GM21381 (cell line): ENCODE results near the gene PCDH9.

Experiments used
- ATAC-seq: cut with Tn5 transposase; IDR thresholded peaks from one replicate; pipeline ENCODE4 v1.9.1; 2021; ENCODE audit warnings: mild to moderate bottlenecking, moderate library complexity; ENCODE audit not compliant: unreplicated experiment

The PCDH9 gene

GRCh38 chr13:66358564-66358963, 871.6 kb downstream of the PCDH9 start:
- no peak for ATAC-seq

DNA sequence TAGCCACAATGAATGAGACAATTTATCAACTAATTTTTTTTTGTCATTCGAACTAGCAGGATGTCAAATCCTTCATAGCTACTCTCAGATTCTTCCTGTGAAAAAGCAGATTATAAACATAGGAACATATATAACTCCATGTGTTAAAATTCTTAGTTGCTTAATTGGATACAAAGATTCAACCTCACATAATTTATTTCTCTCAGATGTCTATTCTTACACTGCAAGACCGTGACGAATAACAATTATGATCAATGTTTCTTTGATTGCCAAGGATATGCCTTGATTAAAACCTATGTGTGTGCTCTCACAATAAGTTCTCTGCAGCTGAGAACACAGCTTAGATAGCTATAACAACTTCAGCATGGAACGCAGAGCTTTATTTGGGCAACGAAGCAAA, 872.7 kb downstream of the PCDH9 start:
- ATAC-seq, result no peak

GRCh38 chr13:66354879-66355751, 875.0 kb downstream of the PCDH9 start:
- no peak for ATAC-seq

DNA sequence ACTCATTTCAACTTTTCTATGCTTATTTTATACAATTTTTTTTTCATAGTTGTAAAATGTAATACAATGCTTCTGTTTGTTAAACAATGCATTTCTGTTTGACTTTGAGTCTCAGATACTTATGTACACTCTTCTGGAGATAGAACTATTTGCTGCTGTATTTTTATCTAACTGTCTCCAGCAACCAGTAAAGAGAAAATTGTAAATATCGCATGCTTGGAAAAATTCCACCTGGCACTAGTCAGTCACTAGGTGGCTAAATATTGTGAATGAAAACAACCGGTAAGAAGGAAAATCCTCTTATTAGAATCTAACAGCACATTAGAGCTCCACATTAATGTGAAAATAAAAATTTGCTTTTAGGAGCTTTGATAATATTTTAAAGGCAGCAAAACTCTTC, 876.5 kb downstream of the PCDH9 start:
- ATAC-seq, result no peak

DNA sequence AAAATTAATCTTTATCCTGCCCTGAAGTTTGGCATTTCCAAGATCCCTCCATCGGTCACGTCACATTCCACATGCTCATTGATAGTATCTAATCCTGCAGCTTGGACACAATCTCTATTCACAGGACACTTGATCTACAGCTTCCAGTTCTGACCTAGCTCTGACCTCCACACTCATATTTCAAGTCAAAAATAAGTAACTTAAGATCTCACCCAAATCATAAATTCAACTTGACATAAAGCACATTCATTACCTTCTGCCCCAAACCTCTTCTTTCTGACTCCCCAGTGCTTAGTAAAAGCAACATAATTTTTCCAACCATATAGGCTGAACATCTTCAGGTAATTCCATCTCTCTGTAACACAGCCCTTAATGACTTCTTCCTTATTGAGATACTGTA, 880.2 kb downstream of the PCDH9 start:
- ATAC-seq, result no peak

DNA sequence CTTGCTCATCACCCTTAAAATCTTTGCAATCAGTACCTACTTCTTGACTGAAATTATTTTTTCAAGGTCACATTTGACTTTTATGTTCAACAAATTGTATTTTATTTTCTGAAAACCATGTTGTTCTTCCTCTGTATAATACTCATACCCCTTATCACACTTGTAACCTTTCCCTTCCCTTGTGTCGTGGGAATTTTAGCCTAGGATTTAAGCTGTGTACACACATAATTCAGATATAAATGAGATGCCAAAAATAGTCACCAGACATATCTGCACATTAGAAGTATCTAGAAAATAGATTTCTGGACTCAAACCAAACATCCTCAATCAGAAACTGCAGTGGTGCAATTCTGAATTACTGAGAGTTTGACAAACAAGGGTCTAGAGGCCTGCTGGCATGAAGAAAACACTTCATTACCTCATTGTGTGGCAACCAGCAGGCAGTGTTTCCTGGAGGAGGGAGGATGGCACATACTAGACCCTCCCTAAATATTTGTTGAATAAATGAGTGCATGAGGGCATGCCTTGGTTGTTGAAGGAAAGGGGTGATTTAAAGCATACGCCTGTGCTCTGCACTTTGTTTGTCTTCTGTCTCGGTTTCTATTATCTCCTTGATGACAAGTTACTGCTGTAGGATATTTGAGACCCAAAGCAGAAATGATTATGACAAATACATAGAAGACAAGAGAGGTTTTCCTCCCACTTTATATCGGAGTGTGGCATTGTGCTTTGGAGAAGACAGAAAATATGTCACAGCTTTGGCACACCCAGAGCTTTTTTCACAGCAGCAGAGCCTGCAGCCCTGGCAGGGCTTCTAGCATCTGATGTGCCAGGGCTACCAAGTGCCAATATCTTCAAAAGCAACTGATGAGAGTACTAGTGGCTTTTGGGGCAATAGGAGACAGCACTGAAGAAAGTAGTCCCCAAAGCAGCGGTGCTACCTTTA, 881.1 kb downstream of the PCDH9 start:
- ATAC-seq, result no peak

DNA sequence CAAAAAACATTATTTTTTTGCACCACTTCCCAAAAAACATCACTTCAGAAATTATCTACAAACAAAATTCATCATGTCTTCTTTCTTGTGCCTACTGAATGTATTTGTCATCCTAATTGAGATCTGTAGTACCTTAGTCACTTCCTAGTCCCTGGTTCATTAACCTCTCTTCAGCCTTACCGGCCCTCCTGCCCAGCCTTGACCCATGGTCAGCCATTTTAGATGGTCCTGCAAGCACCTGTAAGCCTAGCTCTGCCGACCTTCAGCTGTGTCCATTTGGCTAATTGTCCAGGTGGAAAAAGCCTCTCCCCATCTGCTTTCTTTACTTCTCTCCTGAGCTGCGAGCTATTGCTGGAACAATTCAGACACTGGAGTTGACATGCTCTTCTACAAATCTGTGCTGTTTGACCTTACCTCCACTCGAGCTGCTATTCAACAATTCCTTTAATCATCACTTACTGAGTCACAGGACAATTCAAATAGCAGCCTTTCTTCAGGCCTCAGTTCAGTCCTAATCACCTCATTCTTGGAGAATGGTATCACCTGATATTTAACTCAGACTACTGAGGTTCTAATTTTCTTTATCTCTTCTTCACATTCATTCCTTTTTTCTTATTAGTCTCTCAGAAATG, 882.5 kb downstream of the PCDH9 start:
- no peak for ATAC-seq

- ATAC-seq, result no peak
Measured at GRCh38 chr13:66345971-66346370, 884.2 kb downstream of the PCDH9 start.

DNA sequence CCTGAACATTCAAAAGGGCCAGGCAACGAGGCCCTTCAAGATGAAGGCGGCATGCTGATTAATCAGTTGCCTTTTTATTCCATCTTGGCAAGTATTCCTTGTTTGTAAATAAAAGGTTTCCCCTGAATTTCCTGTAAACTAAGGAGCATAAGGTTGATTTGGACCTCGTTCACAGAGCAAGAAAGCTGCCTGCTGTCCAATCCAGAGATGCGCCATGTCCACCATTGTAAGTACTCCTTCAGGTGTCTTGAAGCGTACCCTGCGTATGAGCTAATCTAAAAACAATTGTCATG, 884.7 kb downstream of the PCDH9 start:
- ATAC-seq, result no peak

GRCh38 chr13:66344805-66345517, 885.2 kb downstream of the PCDH9 start:
- ATAC-seq, result no peak

DNA sequence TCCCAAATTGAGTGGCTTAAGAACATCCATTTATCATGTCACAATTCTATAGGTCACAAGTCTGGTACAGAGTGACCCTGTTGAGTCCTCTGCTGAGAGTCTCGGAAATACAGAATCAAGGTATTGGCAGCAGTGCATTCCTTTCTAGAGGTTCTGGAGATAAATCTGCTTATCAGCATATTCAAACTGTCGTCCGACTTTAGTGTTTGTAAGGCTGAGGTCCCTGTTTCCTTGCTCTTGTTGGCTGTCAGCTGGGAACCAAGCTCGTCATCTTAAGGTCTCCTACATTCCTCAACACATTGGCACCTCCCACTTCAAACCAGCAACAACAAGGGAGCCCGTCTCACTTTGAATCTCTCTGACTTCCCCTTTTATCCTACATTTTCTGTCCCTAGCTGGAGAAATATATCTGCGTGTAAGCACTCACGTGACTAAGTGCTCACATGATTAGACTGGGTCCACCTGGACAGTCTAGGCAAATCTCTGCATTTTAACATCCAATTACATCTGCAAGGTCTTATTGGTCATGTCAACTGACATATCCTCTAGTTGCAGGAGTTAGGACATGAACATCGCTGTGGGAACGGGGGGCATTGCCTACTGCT, 886.8 kb downstream of the PCDH9 start:
- no peak for ATAC-seq

GRCh38 chr13:66341635-66342377, 888.3 kb downstream of the PCDH9 start:
- no peak for ATAC-seq

DNA sequence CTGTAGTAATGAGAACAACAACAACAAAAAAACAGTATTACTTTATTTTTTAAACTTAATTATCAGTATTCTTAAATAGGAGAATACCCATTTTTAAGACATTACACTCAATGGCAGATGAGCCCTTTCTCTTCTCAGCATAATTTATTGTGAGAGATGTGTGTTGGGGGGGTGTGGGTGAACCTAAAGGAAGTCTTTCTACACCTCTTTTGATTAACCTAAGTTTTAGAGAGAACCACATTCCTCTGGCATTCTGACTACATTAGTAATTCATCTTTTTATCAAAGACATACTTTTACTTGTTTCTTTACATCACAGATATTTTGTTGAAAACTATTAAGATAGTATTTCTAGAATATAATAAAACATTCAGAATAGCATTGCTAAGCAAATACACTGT, 890.9 kb downstream of the PCDH9 start:
- ATAC-seq, result no peak

DNA sequence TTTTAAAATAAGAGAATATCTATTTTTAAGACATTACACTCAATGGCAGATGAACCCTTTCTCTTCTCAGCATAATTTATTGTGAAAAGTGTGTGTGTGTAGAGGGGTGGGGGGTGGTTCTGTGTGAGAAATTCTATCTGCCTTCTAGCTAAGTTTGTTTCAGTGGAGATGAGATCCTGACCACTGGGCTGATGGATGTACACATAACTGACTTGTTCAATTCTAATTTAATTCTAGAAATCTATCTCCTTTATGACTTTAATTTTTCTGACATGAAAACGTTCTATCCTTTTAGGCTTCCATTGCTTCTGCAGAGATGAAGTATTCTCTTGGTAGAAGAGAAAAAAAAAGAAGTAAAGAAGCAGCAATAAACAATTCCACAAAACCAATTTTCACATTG, 891.6 kb downstream of the PCDH9 start:
- no peak for ATAC-seq

GRCh38 chr13:66335626-66336025, 894.5 kb downstream of the PCDH9 start:
- no peak for ATAC-seq

DNA sequence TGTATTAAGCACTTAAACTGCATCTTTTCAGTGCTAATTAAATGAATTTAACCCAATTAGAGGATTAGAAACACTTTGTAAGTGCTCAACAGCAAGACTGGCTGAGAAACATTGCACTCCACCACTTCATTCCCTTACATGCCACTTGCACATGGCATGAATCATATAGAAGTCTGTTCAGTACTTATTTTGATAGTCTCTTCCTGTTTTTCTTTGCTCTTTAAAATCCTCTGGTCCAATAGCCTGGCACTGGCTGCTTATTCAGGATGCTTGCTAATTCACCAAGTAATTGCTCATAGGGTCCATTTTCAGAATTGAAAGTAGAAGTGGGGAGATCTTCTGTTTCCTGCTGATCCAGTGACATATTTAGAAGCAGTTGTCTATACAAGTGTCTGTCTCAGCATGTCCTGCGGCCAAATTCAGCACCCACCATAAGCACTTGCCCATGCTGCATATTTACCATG, 900.1 kb downstream of the PCDH9 start:
- no peak for ATAC-seq

GRCh38 chr13:66328476-66328875, 901.7 kb downstream of the PCDH9 start:
- ATAC-seq, result no peak

GRCh38 chr13:66323745-66324347, 906.3 kb downstream of the PCDH9 start:
- no peak for ATAC-seq

DNA sequence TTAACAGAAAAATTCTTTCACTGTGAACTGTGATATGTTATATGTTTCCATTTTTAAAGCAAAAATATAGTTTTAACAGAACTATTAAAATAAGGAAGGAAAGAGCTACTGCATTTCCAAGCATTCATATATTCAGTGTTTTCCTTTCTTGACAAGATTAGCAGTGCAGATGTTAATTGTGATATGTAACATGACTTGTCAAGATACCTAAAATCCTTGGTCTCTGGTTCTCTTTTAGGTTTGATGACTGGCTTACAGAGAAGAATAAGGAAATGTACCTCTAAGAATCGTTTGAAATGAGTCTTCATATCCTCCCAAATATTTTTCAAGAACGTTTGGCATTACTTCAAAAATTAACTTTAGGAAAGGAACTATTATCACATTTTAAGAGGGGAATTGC, 907.2 kb downstream of the PCDH9 start:
- ATAC-seq, result no peak
